ENCODE results near the gene TMEM151A.
A peak's percentile ranks its signal among the peaks of the same experiment; 100 is the strongest.

Gene TMEM151A

DNA sequence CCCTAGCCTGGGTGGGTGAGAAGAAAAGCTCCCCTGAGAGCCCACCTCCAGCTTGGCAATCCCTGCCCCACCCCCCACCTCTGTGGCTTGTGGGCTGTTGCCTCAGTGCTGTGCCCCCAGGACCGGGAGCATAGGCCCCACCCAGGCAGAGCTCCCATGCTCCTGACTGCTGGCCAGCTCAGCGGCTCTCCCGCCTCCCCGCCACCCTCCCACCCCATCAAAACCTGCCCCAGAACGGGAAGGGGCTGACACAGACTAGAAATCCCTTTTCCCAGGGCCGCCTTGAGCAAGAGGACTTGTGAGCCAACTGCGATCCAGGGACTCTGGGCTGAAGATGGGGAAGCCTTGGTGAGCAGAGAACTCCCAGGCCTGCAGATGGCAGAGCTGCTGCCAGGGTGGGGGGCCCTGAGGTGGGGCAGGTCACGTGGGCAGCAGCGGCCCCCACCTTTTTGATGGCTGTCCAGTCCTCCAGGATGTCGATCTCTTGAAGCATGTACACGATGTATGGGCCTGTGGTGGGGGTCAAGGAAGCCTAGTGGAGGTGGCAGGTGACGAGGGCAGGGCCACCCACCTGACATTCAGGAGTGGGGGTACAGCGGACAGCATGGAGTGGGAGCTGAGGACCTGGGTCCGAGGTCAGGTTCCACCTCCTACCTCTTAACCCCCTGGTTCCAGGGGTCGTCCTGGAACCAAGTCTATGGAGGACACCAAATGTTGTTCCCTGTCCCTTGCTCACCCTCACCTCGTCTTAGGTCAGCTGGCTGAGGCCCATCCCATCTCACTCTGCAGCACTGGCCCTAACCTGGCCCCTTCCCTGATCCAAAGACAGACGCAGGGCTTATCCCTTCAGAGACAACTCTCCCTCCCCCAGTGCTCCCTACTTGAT, 46.8 kb downstream of the TMEM151A start:
- no peak for DNase-seq

DNA sequence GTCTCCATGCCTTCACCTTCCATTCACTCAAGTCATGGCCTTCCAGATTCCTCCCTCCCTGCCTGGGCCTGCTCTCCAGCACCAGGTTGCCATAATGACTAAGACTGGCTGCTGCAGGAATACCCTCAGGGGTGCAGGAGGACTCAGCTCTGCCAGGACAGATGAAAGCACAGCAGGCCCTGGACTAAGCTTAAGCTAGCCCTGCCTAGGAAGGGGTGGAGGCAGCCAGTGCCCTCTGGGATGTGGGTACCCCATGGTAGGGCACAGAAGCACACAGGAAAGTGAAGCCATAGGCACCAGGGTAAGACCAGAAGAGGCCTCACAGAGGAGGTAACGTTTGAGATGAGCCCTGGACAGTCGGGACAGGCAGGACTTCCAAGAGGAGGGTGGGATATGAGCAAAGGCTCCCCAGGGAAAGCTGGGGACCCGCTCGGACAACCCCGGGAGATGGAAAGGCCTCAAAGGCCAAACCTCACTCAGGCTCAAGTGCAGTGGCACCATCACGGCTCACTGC, 47.5 kb downstream of the TMEM151A start:
- no peak for DNase-seq

DNA sequence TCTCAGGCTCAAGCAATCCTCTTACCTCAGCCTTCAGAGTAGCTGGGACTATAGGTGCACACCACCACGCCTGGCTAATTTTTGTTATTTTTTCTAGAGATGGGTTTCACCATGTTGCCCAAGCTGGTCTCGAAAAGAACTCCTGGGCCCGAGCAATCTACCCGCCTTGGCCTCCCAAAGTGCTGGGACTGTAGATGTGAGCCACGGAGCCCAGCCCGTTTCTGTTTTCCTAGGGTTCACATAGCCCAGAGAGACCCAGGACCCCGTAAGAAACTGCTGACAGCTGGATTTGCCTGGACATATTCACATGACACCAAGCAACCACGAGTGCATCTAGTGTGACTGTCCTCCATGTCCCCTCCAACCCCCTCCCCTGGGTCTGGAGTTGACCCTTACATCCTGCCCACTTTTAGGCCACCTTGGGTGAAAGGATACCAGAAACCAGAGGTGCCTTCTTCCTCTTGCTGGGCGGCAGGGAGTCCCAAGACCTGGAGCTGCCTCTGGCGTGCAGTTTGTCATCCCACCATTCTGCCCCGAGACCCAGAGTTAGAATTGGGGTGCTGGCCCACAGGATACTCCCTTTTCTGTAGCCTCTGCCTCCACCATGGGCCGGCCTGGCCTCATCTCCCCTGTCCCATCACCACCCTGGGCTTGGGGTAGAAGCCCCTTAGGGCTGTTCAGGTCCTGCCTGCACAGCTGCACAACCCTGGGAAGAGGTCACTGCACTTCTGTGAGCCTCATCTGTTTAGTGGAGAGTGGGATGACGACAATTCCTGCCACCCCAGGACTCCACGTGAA, 48.2 kb downstream of the TMEM151A start:
- DNase-seq = no peak

DNA sequence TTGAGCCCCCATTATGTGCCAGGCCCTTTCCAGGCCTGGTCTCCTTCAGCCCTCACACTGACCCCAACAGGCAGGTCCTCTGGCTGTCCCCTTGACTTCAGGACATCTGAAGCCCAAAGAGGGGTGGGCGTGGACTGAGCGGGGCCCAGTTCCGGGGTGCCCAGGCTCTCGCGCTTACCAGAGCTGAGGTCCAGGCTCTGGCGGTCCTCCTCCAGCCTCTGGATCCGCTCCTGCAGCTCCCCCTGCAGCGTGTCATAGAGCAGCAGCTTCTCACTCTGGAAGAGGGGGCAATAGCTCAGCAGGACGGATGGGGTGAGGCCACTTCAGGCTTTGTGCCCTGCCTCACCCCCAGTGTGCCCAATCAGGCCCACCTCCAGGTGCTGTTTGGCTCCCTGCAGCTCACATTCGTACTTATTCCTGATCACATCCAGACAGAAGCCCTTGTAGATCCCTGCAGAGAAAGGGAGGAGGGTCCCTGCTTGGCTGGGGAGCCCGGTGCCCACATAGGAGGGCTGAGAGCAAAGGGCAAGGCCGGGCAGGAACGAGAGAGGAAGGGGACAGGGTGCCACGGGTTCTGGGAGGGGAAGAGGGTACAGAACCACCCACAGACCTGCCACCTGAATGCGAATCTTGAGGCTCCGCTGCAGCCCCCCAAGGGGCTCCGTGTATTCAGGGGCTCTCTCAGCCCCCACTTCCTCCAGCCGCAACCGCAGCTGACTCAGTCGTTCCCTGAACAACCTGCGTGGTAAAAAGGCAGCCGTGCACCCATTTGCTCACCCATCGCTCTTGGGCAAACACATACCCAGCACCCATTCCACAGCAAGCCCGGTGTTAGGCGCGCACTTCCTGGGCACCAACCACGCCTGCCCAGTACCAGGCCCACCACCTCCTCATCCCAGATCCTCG, 49.2 kb downstream of the TMEM151A start:
- DNase-seq = no peak

DNA sequence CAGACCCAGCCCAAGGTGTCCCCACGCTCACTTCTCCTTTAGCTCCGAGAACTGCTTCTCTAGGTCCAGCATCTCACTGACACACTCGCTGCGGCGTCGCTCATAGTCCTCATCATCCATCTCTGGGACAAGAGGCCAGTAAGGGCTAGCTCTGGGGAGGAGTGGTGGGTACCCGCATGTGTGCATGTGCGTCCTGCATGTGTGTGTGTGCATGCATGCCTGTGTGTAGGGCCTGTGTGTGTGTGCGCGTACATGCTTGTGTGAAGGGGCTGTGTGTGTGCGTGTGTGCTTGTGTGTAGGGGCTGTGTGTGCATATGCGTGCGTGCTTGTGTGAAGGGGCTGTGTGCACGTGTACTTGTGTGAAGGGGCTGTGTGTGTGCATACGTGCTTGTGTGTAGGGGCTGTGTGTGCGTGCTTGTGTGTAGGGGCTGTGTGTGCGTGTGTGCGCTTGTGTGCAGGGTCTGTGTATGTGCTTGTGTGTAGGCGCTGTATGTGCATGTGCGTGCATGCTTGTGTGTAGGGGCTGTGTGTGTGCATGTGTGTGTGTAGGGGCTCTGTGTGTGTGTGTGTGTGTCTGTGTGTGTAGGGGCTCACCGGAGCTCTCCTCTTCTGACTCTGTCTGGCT, 49.9 kb downstream of the TMEM151A start:
- no peak for DNase-seq

DNA sequence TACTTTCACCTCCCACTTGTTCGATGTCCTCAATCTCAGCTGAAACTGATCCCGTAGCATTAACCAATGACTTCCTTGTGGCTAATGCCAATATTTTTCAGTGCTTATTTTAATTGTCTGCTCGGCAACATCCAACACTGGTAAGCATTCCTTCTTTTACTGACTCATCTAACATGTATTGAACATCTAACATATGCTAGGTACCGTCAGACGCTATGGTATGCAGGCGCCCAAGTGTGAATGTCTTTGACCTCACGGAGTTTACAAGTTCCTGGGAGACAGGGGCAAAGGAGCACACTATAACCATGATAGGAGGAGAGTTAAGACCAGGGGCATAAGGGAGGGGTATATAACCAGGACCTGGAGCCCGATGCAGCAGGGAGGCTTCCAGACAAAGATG, 51.5 kb downstream of the TMEM151A start:
- no peak for DNase-seq

DNA sequence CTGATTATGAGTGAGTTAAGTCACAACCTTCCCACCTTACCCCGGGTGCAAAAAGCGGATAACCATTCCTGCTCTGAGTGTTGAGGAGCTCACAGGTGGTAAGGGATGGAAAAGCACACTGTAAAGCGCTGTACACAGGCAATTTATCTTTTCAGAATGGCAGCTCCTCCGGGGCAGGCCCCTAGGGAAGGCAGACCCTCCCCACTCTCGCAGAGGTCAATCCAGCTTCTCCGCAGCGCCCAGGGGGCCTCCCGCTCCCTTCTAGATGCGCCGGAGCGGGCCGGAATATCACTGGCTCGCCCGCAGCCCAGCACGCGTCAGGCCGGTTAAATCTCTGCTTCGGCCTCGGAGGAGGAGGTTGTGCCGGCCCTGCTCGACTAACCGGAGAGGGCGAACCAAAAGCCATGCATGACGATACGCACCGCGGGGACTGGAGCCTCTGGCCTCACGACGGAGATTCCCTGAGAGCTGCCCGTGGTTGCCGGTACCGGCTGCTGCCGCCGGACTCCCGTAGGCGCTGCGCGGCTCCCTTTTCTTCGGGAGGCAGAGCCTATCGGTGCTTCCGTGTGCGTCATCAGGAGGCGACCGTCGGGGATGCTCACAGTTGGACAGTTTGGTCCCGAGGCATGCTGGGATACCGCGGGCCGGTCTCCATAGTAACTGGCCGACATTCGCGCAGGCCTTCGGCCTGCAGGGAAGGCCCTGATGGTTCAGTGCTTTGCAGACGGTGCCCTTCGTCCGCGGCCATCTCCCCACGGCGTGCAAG, 53.0 kb downstream of the TMEM151A start, which contains the start of gene BRMS1:
TSS of gene BRMS1 (minus strand) at position 555 of the 766 bp plus-strand sequence. CDS start 2,870 bp downstream, outside the sequence.
- DNase-seq = peak; percentile 97

DNA sequence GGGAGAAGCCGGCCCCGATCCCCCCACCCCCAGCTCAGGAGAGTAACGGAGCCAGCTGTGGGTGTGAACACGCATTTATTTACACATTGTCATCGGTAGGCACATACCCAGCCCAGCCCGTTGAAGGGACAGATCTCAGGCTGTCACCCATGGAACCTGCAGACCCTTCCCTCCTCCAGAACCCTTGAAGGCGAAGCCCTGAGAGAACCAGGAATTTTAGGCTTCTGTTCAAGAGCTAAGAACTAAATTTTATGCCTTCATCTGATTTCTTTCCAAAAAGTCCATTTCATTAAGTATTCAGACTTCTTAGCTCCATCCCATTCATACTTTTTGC, 53.6 kb downstream of the TMEM151A start:
- DNase-seq = no peak
